ENCODE data around the gene SLC22A9.
"Not testable (repeated sequence)": the region's sequence is repeated elsewhere in the genome, so short reads cannot be mapped to it uniquely, and the experiment has no call there.

Gene SLC22A9

GRCh38 chr11:63369165-63369970 is at the start of gene SLC22A9:
TSS of gene SLC22A9 (plus strand) at chr11:63369785. CDS start at chr11:63370057, 272 bp downstream.
- DNase-seq (ENCODE audit: low spot score) = no peak

GRCh38 chr11:63321723-63322122 is 47.9 kb upstream of the SLC22A9 start:
- no peak for DNase-seq (ENCODE audit: low spot score)

GRCh38 chr11:63335089-63335488 is 34.5 kb upstream of the SLC22A9 start:
- not testable (repeated sequence) for DNase-seq (ENCODE audit: low spot score)

- no peak for DNase-seq (ENCODE audit: low spot score)
These were observed 32.5 kb upstream of the SLC22A9 start for GRCh38 chr11:63337070-63337469.

- DNase-seq (ENCODE audit: low spot score) = no peak
These were observed 26.5 kb upstream of the SLC22A9 start for GRCh38 chr11:63343130-63343529.

- DNase-seq (ENCODE audit: low spot score) = no peak
These were observed 17.4 kb upstream of the SLC22A9 start for GRCh38 chr11:63352144-63352543.

- no peak for DNase-seq (ENCODE audit: low spot score)
These were observed 7.3 kb upstream of the SLC22A9 start for GRCh38 chr11:63362196-63362793.

- no peak for DNase-seq (ENCODE audit: low spot score)
These were observed 495 bp downstream of the SLC22A9 start for GRCh38 chr11:63369971-63370588.

GRCh38 chr11:63371396-63371795 is 1.8 kb downstream of the SLC22A9 start:
- DNase-seq (ENCODE audit: low spot score) = no peak

GRCh38 chr11:63375434-63375833 is 5.8 kb downstream of the SLC22A9 start:
- peak; percentile 23 for DNase-seq (ENCODE audit: low spot score)

GRCh38 chr11:63380130-63380529 is 10.5 kb downstream of the SLC22A9 start:
- no peak for DNase-seq (ENCODE audit: low spot score)

GRCh38 chr11:63395697-63396096 is 26.1 kb downstream of the SLC22A9 start:
- DNase-seq (ENCODE audit: low spot score) = no peak

- no peak for DNase-seq (ENCODE audit: low spot score)
These were observed 34.8 kb downstream of the SLC22A9 start for GRCh38 chr11:63404161-63404935.

GRCh38 chr11:63405114-63405513 is 35.5 kb downstream of the SLC22A9 start:
- no peak for DNase-seq (ENCODE audit: low spot score)

GRCh38 chr11:63406458-63406857 is 36.9 kb downstream of the SLC22A9 start:
- no peak for DNase-seq (ENCODE audit: low spot score)

GRCh38 chr11:63417174-63417852 is 47.7 kb downstream of the SLC22A9 start:
- no peak for DNase-seq (ENCODE audit: low spot score)

- no peak for DNase-seq (ENCODE audit: low spot score)
These were observed 58.5 kb downstream of the SLC22A9 start for GRCh38 chr11:63427971-63428508.

- DNase-seq (ENCODE audit: low spot score) = not testable (repeated sequence)
These were observed 61.1 kb downstream of the SLC22A9 start for GRCh38 chr11:63430731-63431130.

- not testable (repeated sequence) for DNase-seq (ENCODE audit: low spot score)
These were observed 65.8 kb downstream of the SLC22A9 start for GRCh38 chr11:63435351-63435750.

- not testable (repeated sequence) for DNase-seq (ENCODE audit: low spot score)
These were observed 66.2 kb downstream of the SLC22A9 start for GRCh38 chr11:63435831-63436230.

- no peak for DNase-seq (ENCODE audit: low spot score)
These were observed 74.1 kb downstream of the SLC22A9 start for GRCh38 chr11:63443714-63444113.

All from NAMALWA (cell line).